ENCODE results near the gene CARD19. TPM values are rescaled to one million over a fixed set of nuclear protein-coding genes. Genes with fewer than 3 reads are reported as not detected.

Gene CARD19
- total RNA-seq, 2 donors from 2014 or later: 16.4 to 21.9 TPM

GRCh38 chr9:93133681-93134014 lies 37.6 kb downstream of the CARD19 start:
- Histone ChIP-seq H3K4me3 (ENCODE audit: low read length) (peak overlapping the region; percentile 82), H3K27me3 (ENCODE audit: control insufficient read depth, insufficient read depth, low read length, poor library complexity, severe bottlenecking) (peaks cover 10% of the 10 kb centered on the region), H3K9me3 (ENCODE audit: control insufficient read depth, low read length) (no peaks in the 10 kb centered on the region), H3K27ac (ENCODE audit: low read depth, low read length) (peak overlapping the region; percentile 57), H3K9ac (ENCODE audit: extremely low read depth, low read length, poor library complexity, severe bottlenecking) (peak overlapping the region; percentile 83), H3K36me3 (ENCODE audit: control insufficient read depth, insufficient read depth, low read length) (no peaks in the 10 kb centered on the region), H3K4me1 (ENCODE audit: control insufficient read depth, insufficient read depth, low read length) (peaks cover 8% of the 10 kb centered on the region)
- peak; percentile 85 for DNase-seq
- WGBS, 2 experiments (ENCODE audit: insufficient coverage in 1 of 2, insufficient read length in 1 of 2): 0 to 2% methylated on average over 6 to 34 of the region's 34 CpGs
- peak overlapping the region; percentile 72 for H3K4me3 Mint-ChIP-seq
- TF ChIP-seq CTCF (conservative IDR thresholded peaks at IDR 0.05): no peak
- no peaks in the 10 kb centered on the region for H3K9me3 Mint-ChIP-seq
- H3K27ac Mint-ChIP-seq: peak overlapping the region; percentile 66
- no peaks in the 10 kb centered on the region for H3K36me3 Mint-ChIP-seq (ENCODE audit: low read depth)
- peaks cover 15% of the 10 kb centered on the region for H3K4me1 Mint-ChIP-seq
- H3K27me3 Mint-ChIP-seq (ENCODE audit: insufficient read depth): peaks cover 19% of the 10 kb centered on the region

GRCh38 chr9:93134015-93134739 lies 38.2 kb downstream of the CARD19 start, which contains the start of gene NINJ1:
Gene NINJ1 (minus strand): TSS chr9:93134251. CDS start chr9:93134217, 34 bp downstream.
- H3K4me3 ChIP-seq (ENCODE audit: low read length): peak within 1 kb of the TSS; percentile 82
- H3K4me3 Mint-ChIP-seq: peak within 1 kb of the TSS; percentile 72
- peak within 1 kb of the TSS; percentile 66 for H3K27ac Mint-ChIP-seq
- H3K9me3 Mint-ChIP-seq: no peaks in the 10 kb centered on the region
- DNase-seq: peak; percentile 87
- 0 to 3% methylated on average over 9 to 78 of the region's 78 CpGs for WGBS, 2 experiments (ENCODE audit: insufficient coverage in 1 of 2, insufficient read length in 1 of 2)
- peaks cover 15% of the 10 kb centered on the region for H3K4me1 Mint-ChIP-seq
- no peaks in the 10 kb centered on the region for H3K36me3 ChIP-seq (ENCODE audit: control insufficient read depth, insufficient read depth, low read length)
- H3K36me3 Mint-ChIP-seq (ENCODE audit: low read depth): no peaks in the 10 kb centered on the region
- no peaks in the 10 kb centered on the region for H3K9me3 ChIP-seq (ENCODE audit: control insufficient read depth, low read length)
- TF ChIP-seq CTCF (conservative IDR thresholded peaks at IDR 0.05): no peak
- H3K9ac ChIP-seq (ENCODE audit: extremely low read depth, low read length, poor library complexity, severe bottlenecking): peak within 1 kb of the TSS; percentile 83
- peaks cover 19% of the 10 kb centered on the region for H3K27me3 Mint-ChIP-seq (ENCODE audit: insufficient read depth)
- H3K27me3 ChIP-seq (ENCODE audit: control insufficient read depth, insufficient read depth, low read length, poor library complexity, severe bottlenecking): peaks cover 10% of the 10 kb centered on the region
- peak within 1 kb of the TSS; percentile 57 for H3K27ac ChIP-seq (ENCODE audit: low read depth, low read length)
- H3K4me1 ChIP-seq (ENCODE audit: control insufficient read depth, insufficient read depth, low read length): peaks cover 8% of the 10 kb centered on the region

- no peak overlapping the region for H3K27ac Mint-ChIP-seq
Measured at GRCh38 chr9:93134740-93135444, 38.9 kb downstream of the CARD19 start.

More at GRCh38 chr9:93134740-93135444, 38.9 kb downstream of the CARD19 start:
- TF ChIP-seq CTCF (conservative IDR thresholded peaks at IDR 0.05): no peak
- H3K27me3 ChIP-seq (ENCODE audit: control insufficient read depth, insufficient read depth, low read length, poor library complexity, severe bottlenecking): peaks cover 10% of the 10 kb centered on the region
- H3K4me3 ChIP-seq (ENCODE audit: low read length): peak overlapping the region; percentile 82
- H3K27me3 Mint-ChIP-seq (ENCODE audit: insufficient read depth): peaks cover 19% of the 10 kb centered on the region
- peaks cover 2% of the 10 kb centered on the region for H3K9me3 Mint-ChIP-seq
- H3K4me1 ChIP-seq (ENCODE audit: control insufficient read depth, insufficient read depth, low read length): peaks cover 8% of the 10 kb centered on the region
- H3K36me3 Mint-ChIP-seq (ENCODE audit: low read depth): no peaks in the 10 kb centered on the region
- H3K27ac ChIP-seq (ENCODE audit: low read depth, low read length): no peak overlapping the region
- no peak for DNase-seq
- H3K4me3 Mint-ChIP-seq: peak overlapping the region; percentile 72
- no peaks in the 10 kb centered on the region for H3K36me3 ChIP-seq (ENCODE audit: control insufficient read depth, insufficient read depth, low read length)
- H3K4me1 Mint-ChIP-seq: peaks cover 15% of the 10 kb centered on the region
- peak overlapping the region; percentile 30 for H3K9ac ChIP-seq (ENCODE audit: extremely low read depth, low read length, poor library complexity, severe bottlenecking)
- 84 to 85% methylated on average over 8 to 14 of the region's 14 CpGs for WGBS, 2 experiments (ENCODE audit: insufficient coverage in 1 of 2, insufficient read length in 1 of 2)
- H3K9me3 ChIP-seq (ENCODE audit: control insufficient read depth, low read length): no peaks in the 10 kb centered on the region
